Body of pancreas (tissue), 4 donors: Measurements from ENCODE around the gene PRKACA. TPM values are rescaled to one million over a fixed set of nuclear protein-coding genes. Genes with fewer than 3 reads are reported as not detected.

ENCODE experiments used
- ATAC-seq: fragments of 150-250 bp; one replicate; pipeline ENCODE4 v1.9.1; 2016
- DNase-seq, 4 donors: peaks; one replicate each; pipeline ENCODE4 v3.0.0-alpha.2; 2019
- H3K27ac ChIP-seq, 4 donors: fragments of 200-600 bp; sonication (generic); 1 replicate in 3 of 4; 2 replicates in 1 of 4; pipeline versions ENCODE4 v1.5.1 to v1.6.1; 2016 to 2019; ENCODE audit warnings: mild to moderate bottlenecking in 1 of 4, mixed read lengths in 1 of 4, moderate library complexity in 1 of 4
- H3K27me3 ChIP-seq, 2 donors: fragments of 200-600 bp; sonication (generic); one replicate each; pipeline ENCODE4 v1.6.0; 2016; ENCODE audit warnings: mild to moderate bottlenecking in 1 of 2
- H3K36me3 ChIP-seq, 2 donors: fragments of 200-600 bp; sonication (generic); replicated peaks in 1 of 2; 2 replicates each; pipeline ENCODE4 v1.5.1; 2016; ENCODE audit warnings: low read depth in 2 of 2; ENCODE audit not compliant: insufficient read depth in 1 of 2
- H3K4me1 ChIP-seq: fragments of 200-600 bp; sonication (generic); one replicate; pipeline ENCODE4 v1.6.0; 2016
- H3K4me3 ChIP-seq, 2 donors: fragments of 200-600 bp; sonication (generic); 1 replicate in 1 of 2; 2 replicates in 1 of 2; pipeline ENCODE4 v1.5.1; 2016 to 2019
- H3K9me3 ChIP-seq, 3 donors: fragments of 200-600 bp; sonication (generic); 1 replicate in 2 of 3; 2 replicates in 1 of 3; pipeline ENCODE4 v1.5.1; 2016
- CTCF ChIP-seq, 7 experiments: fragments of 450-650 bp in 4 of 7; fragments of 200-600 bp in 3 of 7; sonication (generic) in 3 of 7; IDR thresholded peaks; one replicate each; pipeline ENCODE4 v1.5.1; 2016 to 2019; ENCODE audit warnings: antibody characterized with exemption in 7 of 7
- POLR2A ChIP-seq, 3 donors: fragments of 450-650 bp; IDR thresholded peaks; one replicate each; pipeline ENCODE4 v1.6.1; 2016; ENCODE audit warnings: antibody characterized with exemption in 3 of 3, mild to moderate bottlenecking in 2 of 3
- WGBS, 2 donors: methylation state at CpG; one replicate each; pipeline ENCODE4 v1.1.5; 2017; 5-methylcytosine and 5-hydroxymethylcytosine counted together
- intact Hi-C: fragments of 100-400 bp; cut with DNase I; formaldehyde crosslinking; loops from one replicate; pipeline ENCODE4 v1.15.1; 2023
- total RNA-seq, 2 donors: library from RNA; depleted of rRNA; stranded (reverse); fragments of >200 nt; gene quantifications; one replicate each; pipeline ENCODE4 v1.1.0, GENCODE V29; 2016

Gene PRKACA
- total RNA-seq, 2 donors from 2014 or later, result 15.5 to 22.6 TPM

DNA sequence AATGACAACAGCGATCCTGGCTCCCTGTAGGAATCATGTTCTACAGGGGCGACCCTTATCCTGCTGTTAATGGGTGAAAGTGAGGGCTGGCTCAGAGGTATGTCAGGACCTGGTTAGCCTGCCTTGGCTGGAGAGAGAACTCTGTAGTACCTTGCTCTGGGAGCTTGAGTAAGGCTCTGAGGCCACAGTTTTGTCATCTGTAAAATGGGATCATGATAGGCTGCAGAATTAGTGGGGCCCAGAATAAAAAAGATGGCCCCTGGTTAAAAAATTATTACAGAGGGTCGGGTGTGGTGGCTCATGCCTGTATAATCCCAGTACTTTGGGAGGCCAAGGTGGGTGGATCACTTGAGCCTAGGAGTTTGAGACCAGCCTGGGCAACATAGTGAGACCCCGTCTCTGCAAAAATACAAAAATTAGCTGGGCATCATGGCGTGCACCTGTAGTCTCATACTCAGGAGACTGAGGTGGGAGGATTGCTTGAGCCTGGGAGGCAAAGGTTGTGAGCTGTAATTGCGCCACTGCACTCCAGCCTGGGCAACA, 16.5 kb downstream of the PRKACA start:
- Histone ChIP-seq H3K4me3 (no peak overlapping the region), H3K36me3 (peaks cover 6 to 9% of the 10 kb centered on the region in 2 donors), H3K9me3 (no peaks in the 10 kb centered on the region), H3K4me1 (no peaks in the 10 kb centered on the region), H3K27ac (no peak overlapping the region), H3K27me3 (no peaks in the 10 kb centered on the region)
- TF ChIP-seq CTCF (IDR thresholded peaks at IDR 0.05), result no peak
- no peak for TF ChIP-seq POLR2A (IDR thresholded peaks at IDR 0.05)
- ATAC-seq (no peak), DNase-seq (no peak)
- intact Hi-C loops, result no loop called here
- WGBS, 2 donors, result 91 to 93% methylated on average over 6 of the region's 6 CpGs

DNA sequence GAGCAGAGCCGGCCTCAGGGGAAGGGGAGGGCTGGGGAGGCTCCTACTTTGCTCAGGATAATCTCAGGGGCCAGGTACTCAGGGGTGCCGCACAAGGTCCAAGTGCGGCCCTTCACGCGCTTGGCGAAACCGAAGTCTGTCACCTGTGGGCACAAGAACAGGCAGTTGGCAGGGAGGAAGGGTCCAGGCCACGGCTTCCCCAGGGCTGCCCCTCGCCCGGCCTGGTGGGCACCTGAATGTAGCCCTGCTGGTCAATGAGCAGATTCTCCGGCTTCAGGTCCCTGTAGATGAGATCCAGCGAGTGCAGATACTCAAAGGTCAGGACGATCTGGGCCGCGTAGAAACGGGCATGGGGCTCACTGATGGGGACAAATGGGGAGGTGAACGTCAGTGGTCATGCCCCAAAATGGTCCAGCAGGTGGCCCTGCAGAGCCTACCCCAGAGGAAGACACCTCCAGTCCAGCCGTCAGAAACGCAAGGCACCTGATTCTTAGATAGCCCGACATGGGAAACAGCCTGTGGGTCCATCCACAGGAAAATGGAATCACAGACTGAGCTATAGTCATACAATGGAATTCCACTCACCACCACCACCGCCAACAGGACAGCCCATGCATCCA, 19.9 kb downstream of the PRKACA start:
- Histone ChIP-seq H3K36me3 (peaks cover 0 to 6% of the 10 kb centered on the region in 2 donors), H3K9me3 (no peaks in the 10 kb centered on the region), H3K4me1 (no peaks in the 10 kb centered on the region), H3K4me3 (no peak overlapping the region), H3K27me3 (no peaks in the 10 kb centered on the region), H3K27ac (no peak overlapping the region)
- intact Hi-C loops, result no loop called here
- TF ChIP-seq POLR2A (IDR thresholded peaks at IDR 0.05) (no peak), CTCF (IDR thresholded peaks at IDR 0.05) (no peak)
- ATAC-seq, result no peak
- no peak for DNase-seq
- 79 to 88% methylated on average over 14 to 21 of the region's 21 CpGs for WGBS, 2 donors

DNA sequence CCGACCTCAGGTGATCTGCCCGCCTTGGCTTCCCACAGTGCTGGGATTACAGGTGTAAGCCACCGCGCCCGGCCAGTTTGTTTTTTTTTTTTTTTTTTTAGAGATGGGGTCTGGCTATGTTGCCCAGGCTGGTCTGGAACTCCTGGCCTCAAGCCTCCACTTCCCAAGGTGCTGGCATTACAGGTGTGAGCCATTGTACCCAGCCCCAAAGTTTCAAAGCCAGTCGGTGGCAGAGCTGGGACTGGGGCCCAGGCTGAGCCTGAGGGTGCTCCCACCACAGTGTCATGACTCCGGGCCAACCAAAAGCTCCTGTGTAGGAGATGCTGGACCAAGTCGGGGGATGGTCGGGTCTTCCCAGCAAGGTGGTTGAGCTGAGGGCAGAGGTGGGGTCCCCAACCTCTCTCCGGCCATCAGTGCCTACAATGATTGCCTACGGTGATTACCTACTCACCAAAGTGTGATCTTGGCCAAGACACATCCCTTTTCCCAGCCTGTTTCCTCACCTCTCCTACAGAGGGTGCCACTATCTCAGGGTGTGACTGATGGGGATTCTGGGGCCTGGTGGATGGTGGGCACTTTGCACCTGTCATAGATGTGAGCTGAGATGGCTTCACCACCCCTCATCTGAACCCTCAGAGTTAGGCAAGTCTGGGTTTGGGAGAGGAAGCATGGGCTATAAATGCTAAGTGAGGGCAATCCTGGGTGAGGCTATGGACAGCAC, 21.1 kb downstream of the PRKACA start:
- 93 to 94% methylated on average over 8 to 11 of the region's 11 CpGs for WGBS, 2 donors
- intact Hi-C loops, result no loop called here
- TF ChIP-seq POLR2A (IDR thresholded peaks at IDR 0.05) (no peak), CTCF (IDR thresholded peaks at IDR 0.05) (peak in 2 of 7 experiments; percentile 3 to 6)

GRCh38 chr19:14094854-14095253, 22.7 kb downstream of the PRKACA start:
- TF ChIP-seq CTCF (IDR thresholded peaks at IDR 0.05) (no peak), POLR2A (IDR thresholded peaks at IDR 0.05) (no peak)
- Histone ChIP-seq H3K4me1 (peaks cover 11% of the 10 kb centered on the region), H3K4me3 (no peak overlapping the region), H3K36me3 (peaks cover 0 to 6% of the 10 kb centered on the region in 2 donors), H3K27ac (no peak overlapping the region), H3K9me3 (no peaks in the 10 kb centered on the region), H3K27me3 (no peaks in the 10 kb centered on the region)
- DNase-seq (no peak), ATAC-seq (no peak)
- intact Hi-C loops, result no loop called here
- 40 to 45% methylated on average over 7 of the region's 7 CpGs for WGBS, 2 donors

More for the DNA sequence above, 21.1 kb downstream of the PRKACA start:
- peaks cover 0 to 6% of the 10 kb centered on the region in 2 donors for H3K36me3 ChIP-seq
- ATAC-seq (no peak), DNase-seq (no peak)
- peaks cover 8% of the 10 kb centered on the region for H3K4me1 ChIP-seq
- H3K27me3 ChIP-seq, result no peaks in the 10 kb centered on the region
- no peaks in the 10 kb centered on the region for H3K9me3 ChIP-seq
- no peak overlapping the region for H3K27ac ChIP-seq
- H3K4me3 ChIP-seq, result no peak overlapping the region
